Thyroid gland (tissue), 4 donors: ENCODE data around the gene PYROXD2. TPM values are rescaled to one million over a fixed set of nuclear protein-coding genes. Genes with fewer than 3 reads are reported as not detected.

ENCODE experiments used
- DNase-seq, 2 donors: peaks; one replicate each; pipeline ENCODE4 v3.0.0-alpha.2; 2019
- H3K27ac ChIP-seq, 3 donors: fragments of 200-600 bp; sonication (generic); 1 replicate in 2 of 3; 2 replicates in 1 of 3; pipeline ENCODE4 v1.5.1; 2016 to 2019; ENCODE audit warnings: mild to moderate bottlenecking in 1 of 3, moderate library complexity in 1 of 3
- H3K27me3 ChIP-seq: fragments of 200-600 bp; sonication (generic); one replicate; pipeline ENCODE4 v1.5.1; 2019
- H3K36me3 ChIP-seq, 2 donors: fragments of 200-600 bp; sonication (generic); one replicate each; pipeline ENCODE4 v1.5.1; 2016 to 2019
- H3K4me1 ChIP-seq, 2 donors: fragments of 200-600 bp; sonication (generic); one replicate each; pipeline ENCODE4 v1.5.1; 2017 to 2019
- H3K4me3 ChIP-seq, 3 donors: fragments of 200-600 bp; sonication (generic); replicated peaks in 1 of 3; 1 replicate in 2 of 3; 2 replicates in 1 of 3; pipeline ENCODE4 v1.5.1; 2016; ENCODE audit warnings: mild to moderate bottlenecking in 1 of 3
- H3K9me3 ChIP-seq: fragments of 200-600 bp; sonication (generic); one replicate; pipeline ENCODE4 v1.5.1; 2017
- POLR2A ChIP-seq, 2 donors: fragments of 450-650 bp; IDR thresholded peaks; one replicate each; pipeline ENCODE4 v1.6.1; 2017; ENCODE audit warnings: antibody characterized with exemption in 2 of 2, mild to moderate bottlenecking in 2 of 2, moderate library complexity in 1 of 2
- WGBS, 2 donors: methylation state at CpG; one replicate each; pipeline ENCODE4 v1.1.5; 2017; 5-methylcytosine and 5-hydroxymethylcytosine counted together
- intact Hi-C: fragments of 100-400 bp; cut with DNase I; formaldehyde crosslinking; loops from one replicate; pipeline ENCODE4 v1.15.1; 2023
- total RNA-seq, 4 donors: library from RNA; depleted of rRNA; stranded (reverse); fragments of >200 nt; gene quantifications; one replicate each; pipeline ENCODE4 v1.2.3, GENCODE V29; 2016
- TF ChIP-seq, protein P1 (sequence below), 6 experiments: fragments of 200-600 bp in 3 of 6; fragments of 450-650 bp in 3 of 6; sonication (generic) in 3 of 6; IDR thresholded peaks; one replicate each; pipeline ENCODE4 v1.5.1; 2016 to 2019; ENCODE audit warnings: antibody characterized with exemption in 6 of 6, mild to moderate bottlenecking in 2 of 6, inconsistent platforms in 1 of 6, moderate library complexity in 1 of 6

PYROXD2 gene
- total RNA-seq, 4 donors from 2014 or later, result 9.9 to 20.1 (median 12.4) TPM

GRCh38 chr10:98453729-98454128 lies 38.7 kb upstream of the PYROXD2 start:
- Histone ChIP-seq H3K9me3 (no peaks in the 10 kb centered on the region), H3K4me1 (no peaks in the 10 kb centered on the region), H3K27me3 (no peaks in the 10 kb centered on the region), H3K4me3 (no peak overlapping the region), H3K27ac (no peak overlapping the region), H3K36me3 (no peaks in the 10 kb centered on the region)
- DNase-seq, result no peak
- TF ChIP-seq, protein P1, sequence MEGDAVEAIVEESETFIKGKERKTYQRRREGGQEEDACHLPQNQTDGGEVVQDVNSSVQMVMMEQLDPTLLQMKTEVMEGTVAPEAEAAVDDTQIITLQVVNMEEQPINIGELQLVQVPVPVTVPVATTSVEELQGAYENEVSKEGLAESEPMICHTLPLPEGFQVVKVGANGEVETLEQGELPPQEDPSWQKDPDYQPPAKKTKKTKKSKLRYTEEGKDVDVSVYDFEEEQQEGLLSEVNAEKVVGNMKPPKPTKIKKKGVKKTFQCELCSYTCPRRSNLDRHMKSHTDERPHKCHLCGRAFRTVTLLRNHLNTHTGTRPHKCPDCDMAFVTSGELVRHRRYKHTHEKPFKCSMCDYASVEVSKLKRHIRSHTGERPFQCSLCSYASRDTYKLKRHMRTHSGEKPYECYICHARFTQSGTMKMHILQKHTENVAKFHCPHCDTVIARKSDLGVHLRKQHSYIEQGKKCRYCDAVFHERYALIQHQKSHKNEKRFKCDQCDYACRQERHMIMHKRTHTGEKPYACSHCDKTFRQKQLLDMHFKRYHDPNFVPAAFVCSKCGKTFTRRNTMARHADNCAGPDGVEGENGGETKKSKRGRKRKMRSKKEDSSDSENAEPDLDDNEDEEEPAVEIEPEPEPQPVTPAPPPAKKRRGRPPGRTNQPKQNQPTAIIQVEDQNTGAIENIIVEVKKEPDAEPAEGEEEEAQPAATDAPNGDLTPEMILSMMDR (IDR thresholded peaks at IDR 0.05), result no peak
- no peak for TF ChIP-seq POLR2A (IDR thresholded peaks at IDR 0.05)
- WGBS, 2 donors, result 72 to 83% methylated on average over 2 of the region's 2 CpGs
- intact Hi-C loops, result no loop called here

DNA sequence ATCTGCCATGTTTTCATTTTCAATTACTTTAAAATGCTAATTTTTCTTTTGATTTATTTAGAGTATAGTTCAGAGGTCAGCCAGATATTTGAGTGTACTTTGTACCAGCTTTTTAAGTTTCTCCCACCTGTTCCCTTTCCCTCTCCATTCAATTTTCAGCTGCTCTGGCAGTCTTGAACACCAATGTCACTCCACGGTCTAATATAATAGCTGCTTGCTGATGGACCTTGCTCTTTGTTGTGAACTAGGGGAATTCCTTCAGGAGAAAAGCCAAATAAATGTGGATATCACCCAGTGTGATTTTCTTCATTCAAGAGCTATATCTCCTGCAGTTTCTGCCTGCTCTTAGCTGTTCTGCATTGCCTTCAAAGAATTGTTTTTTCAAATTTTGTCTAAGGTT lies 35.6 kb upstream of the PYROXD2 start:
- H3K4me1 ChIP-seq, result peaks cover 7% of the 10 kb centered on the region in 2 donors

GRCh38 chr10:98449287-98449686 lies 34.3 kb upstream of the PYROXD2 start:
- no peaks in the 10 kb centered on the region for H3K36me3 ChIP-seq
- no peak for DNase-seq
- H3K27me3 ChIP-seq, result no peaks in the 10 kb centered on the region
- no peak overlapping the region for H3K4me3 ChIP-seq
- H3K4me1 ChIP-seq, result peaks cover 7 to 18% of the 10 kb centered on the region in 2 donors
- TF ChIP-seq POLR2A (IDR thresholded peaks at IDR 0.05), result no peak
- H3K9me3 ChIP-seq, result no peaks in the 10 kb centered on the region
- intact Hi-C loops, result no loop called here
- no peak overlapping the region for H3K27ac ChIP-seq

More for the DNA sequence above, 35.6 kb upstream of the PYROXD2 start:
- Histone ChIP-seq H3K9me3 (no peaks in the 10 kb centered on the region), H3K27me3 (no peaks in the 10 kb centered on the region), H3K27ac (no peak overlapping the region), H3K4me3 (no peak overlapping the region), H3K36me3 (no peaks in the 10 kb centered on the region)
- TF ChIP-seq, protein P1 (IDR thresholded peaks at IDR 0.05), result no peak
- TF ChIP-seq POLR2A (IDR thresholded peaks at IDR 0.05), result no peak
- 68 to 71% methylated on average over 1 of the region's 1 CpG for WGBS, 2 donors
- intact Hi-C loops, result no loop called here
- no peak for DNase-seq

- intact Hi-C loops, result no loop called here
- peak; percentile 78 to 79 for DNase-seq
- TF ChIP-seq, protein P1 (IDR thresholded peaks at IDR 0.05), result no peak
- peak; percentile 58 to 85 for TF ChIP-seq POLR2A (IDR thresholded peaks at IDR 0.05)
- Histone ChIP-seq H3K4me1 (peaks cover 7 to 18% of the 10 kb centered on the region in 2 donors), H3K36me3 (peaks cover 5 to 7% of the 10 kb centered on the region in 2 donors), H3K27ac (peak within 1 kb of the TSS; percentile 74 to 89 (median 87)), H3K9me3 (no peaks in the 10 kb centered on the region), H3K4me3 (peak within 1 kb of the TSS; percentile 58 to 79 (median 77)), H3K27me3 (no peaks in the 10 kb centered on the region)
- 6 to 44% methylated on average over 3 to 23 of the region's 47 CpGs for WGBS, 2 donors
These were observed 31.8 kb upstream of the PYROXD2 start, which contains the start of gene HPS1 for GRCh38 chr10:98446661-98447221. Gene HPS1 (minus strand): TSS chr10:98446935. CDS start chr10:98443240, 3,695 bp downstream.

GRCh38 chr10:98446151-98446660 lies 31.2 kb upstream of the PYROXD2 start:
- H3K27me3 ChIP-seq, result no peaks in the 10 kb centered on the region
- WGBS, 2 donors, result 17 to 21% methylated on average over 25 of the region's 28 CpGs
- peaks cover 7 to 18% of the 10 kb centered on the region in 2 donors for H3K4me1 ChIP-seq
- peaks cover 5 to 7% of the 10 kb centered on the region in 2 donors for H3K36me3 ChIP-seq
- peak; percentile 32 to 37 for DNase-seq
- H3K4me3 ChIP-seq, result peak overlapping the region; percentile 58 to 79 (median 77)
- peak overlapping the region; percentile 74 to 89 (median 87) for H3K27ac ChIP-seq
- TF ChIP-seq POLR2A (IDR thresholded peaks at IDR 0.05), result no peak
- TF ChIP-seq, protein P1 (IDR thresholded peaks at IDR 0.05), result no peak
- no peaks in the 10 kb centered on the region for H3K9me3 ChIP-seq
- intact Hi-C loops, result no loop called here
